IMR-90 (cell line): ENCODE measurements around the gene KLC4.

Source experiments
- BHLHE40 ChIP-seq: fragments of 150-350 bp; IDR thresholded peaks from 2 replicates; pipeline ENCODE4 v1.6.1; 2016; ENCODE audit warnings: mild to moderate bottlenecking, low read depth, low read length
- CEBPB ChIP-seq: IDR thresholded peaks from 2 replicates; pipeline ENCODE4 v1.6.1; 2012; ENCODE audit warnings: low read depth, low read length, improper control_type of control experiment
- FOS ChIP-seq: fragments of 150-350 bp; IDR thresholded peaks from 2 replicates; pipeline ENCODE4 v1.6.1; 2016; ENCODE audit warnings: low read depth, low read length
- MAFK ChIP-seq: IDR thresholded peaks from 2 replicates; pipeline ENCODE4 v1.6.1; 2012; ENCODE audit warnings: low read depth, low read length, improper control_type of control experiment
- MXI1 ChIP-seq: IDR thresholded peaks from 2 replicates; pipeline ENCODE4 v1.6.1; 2012; ENCODE audit warnings: low read depth, mild to moderate bottlenecking, low read length, moderate library complexity, borderline replicate concordance
- NFE2L2 ChIP-seq: fragments of 150-350 bp; IDR thresholded peaks from 2 replicates; pipeline ENCODE4 v1.6.1; 2016; ENCODE audit warnings: low read depth, mild to moderate bottlenecking, low read length
- POLR2A ChIP-seq: IDR thresholded peaks from 2 replicates; pipeline ENCODE4 v1.6.1; 2012; ENCODE audit warnings: mild to moderate bottlenecking, low read depth, low read length
- RAD21 ChIP-seq: IDR thresholded peaks from 2 replicates; pipeline ENCODE4 v1.6.1; 2012; ENCODE audit warnings: low read length, improper control_type of control experiment
- RCOR1 ChIP-seq: IDR thresholded peaks from 2 replicates; pipeline ENCODE4 v1.6.1; 2012; ENCODE audit warnings: mild to moderate bottlenecking, low read length, improper control_type of control experiment; ENCODE audit not compliant: insufficient replicate concordance
- RFX5 ChIP-seq: IDR thresholded peaks from 2 replicates; pipeline ENCODE4 v1.8.0; 2012; ENCODE audit warnings: low read depth, mild to moderate bottlenecking, low read length, moderate library complexity
- SMC3 ChIP-seq: fragments of 150-350 bp; IDR thresholded peaks from 2 replicates; pipeline ENCODE4 v1.6.1; 2016; ENCODE audit warnings: low read depth, mild to moderate bottlenecking, antibody characterized with exemption, low read length, moderate library complexity
- TF ChIP-seq, protein P1 (sequence below): conservative IDR thresholded peaks from 2 replicates; pipeline ENCODE4 v1.5.1; 2012; ENCODE audit warnings: mild to moderate bottlenecking, low read depth, low read length, improper control_type of control experiment
- TF ChIP-seq, protein P2 (sequence below): fragments of 150-350 bp; IDR thresholded peaks from 2 replicates; pipeline ENCODE4 v1.6.1; 2017; ENCODE audit warnings: mild to moderate bottlenecking, antibody characterized with exemption, low read length, low read depth
- TF ChIP-seq, protein P3 (sequence below): fragments of 150-350 bp; IDR thresholded peaks from 2 replicates; pipeline ENCODE4 v1.6.1; 2016; ENCODE audit warnings: low read depth, mild to moderate bottlenecking, low read length, moderate library complexity, borderline replicate concordance

DNA sequence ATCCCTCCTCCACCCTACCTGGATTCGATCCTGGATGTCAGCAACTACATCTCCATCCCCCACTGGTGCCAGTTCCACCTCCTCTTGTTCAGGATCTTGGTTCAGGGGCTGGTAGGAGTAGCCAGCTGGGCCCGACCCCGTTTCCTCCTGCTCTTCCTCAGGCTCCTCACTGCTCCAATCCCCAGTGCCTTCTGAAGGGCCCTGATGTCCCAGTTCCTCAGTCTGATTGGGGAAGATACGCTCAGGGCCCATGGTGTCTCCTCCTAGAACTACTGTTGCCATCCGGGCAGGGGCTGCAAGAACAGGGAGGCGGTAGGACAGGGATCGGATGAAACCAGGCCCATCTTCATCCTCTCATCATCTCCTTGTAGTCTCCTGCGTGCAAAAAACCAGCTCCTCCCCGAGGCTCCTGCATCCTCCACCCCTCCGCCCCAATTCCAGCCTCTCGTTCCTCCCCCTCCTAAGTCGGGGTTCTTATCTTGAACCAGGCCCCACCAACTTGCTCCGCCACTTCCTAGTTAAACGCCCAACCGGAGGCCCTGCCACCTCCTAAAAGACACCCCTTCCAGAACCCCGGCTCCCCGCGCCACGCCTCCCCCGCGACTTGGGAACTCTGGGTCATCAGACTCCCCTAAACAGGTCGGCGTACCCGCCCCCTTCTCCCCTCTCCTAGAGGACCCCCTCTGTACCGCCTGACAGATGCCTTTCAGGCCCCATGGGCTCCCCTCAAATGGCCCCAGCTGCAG, 46.2 kb upstream of the KLC4 start:
- TF ChIP-seq, protein P1, sequence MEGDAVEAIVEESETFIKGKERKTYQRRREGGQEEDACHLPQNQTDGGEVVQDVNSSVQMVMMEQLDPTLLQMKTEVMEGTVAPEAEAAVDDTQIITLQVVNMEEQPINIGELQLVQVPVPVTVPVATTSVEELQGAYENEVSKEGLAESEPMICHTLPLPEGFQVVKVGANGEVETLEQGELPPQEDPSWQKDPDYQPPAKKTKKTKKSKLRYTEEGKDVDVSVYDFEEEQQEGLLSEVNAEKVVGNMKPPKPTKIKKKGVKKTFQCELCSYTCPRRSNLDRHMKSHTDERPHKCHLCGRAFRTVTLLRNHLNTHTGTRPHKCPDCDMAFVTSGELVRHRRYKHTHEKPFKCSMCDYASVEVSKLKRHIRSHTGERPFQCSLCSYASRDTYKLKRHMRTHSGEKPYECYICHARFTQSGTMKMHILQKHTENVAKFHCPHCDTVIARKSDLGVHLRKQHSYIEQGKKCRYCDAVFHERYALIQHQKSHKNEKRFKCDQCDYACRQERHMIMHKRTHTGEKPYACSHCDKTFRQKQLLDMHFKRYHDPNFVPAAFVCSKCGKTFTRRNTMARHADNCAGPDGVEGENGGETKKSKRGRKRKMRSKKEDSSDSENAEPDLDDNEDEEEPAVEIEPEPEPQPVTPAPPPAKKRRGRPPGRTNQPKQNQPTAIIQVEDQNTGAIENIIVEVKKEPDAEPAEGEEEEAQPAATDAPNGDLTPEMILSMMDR = no peak
- TF ChIP-seq MAFK (no peak), RAD21 (no peak), FOS (no peak), BHLHE40 (no peak), SMC3 (no peak), POLR2A (no peak), RFX5 (no peak), CEBPB (no peak), RCOR1 (no peak), NFE2L2 (no peak), MXI1 (no peak)
- TF ChIP-seq, protein P2, sequence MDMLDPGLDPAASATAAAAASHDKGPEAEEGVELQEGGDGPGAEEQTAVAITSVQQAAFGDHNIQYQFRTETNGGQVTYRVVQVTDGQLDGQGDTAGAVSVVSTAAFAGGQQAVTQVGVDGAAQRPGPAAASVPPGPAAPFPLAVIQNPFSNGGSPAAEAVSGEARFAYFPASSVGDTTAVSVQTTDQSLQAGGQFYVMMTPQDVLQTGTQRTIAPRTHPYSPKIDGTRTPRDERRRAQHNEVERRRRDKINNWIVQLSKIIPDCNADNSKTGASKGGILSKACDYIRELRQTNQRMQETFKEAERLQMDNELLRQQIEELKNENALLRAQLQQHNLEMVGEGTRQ = no peak
- TF ChIP-seq, protein P3, sequence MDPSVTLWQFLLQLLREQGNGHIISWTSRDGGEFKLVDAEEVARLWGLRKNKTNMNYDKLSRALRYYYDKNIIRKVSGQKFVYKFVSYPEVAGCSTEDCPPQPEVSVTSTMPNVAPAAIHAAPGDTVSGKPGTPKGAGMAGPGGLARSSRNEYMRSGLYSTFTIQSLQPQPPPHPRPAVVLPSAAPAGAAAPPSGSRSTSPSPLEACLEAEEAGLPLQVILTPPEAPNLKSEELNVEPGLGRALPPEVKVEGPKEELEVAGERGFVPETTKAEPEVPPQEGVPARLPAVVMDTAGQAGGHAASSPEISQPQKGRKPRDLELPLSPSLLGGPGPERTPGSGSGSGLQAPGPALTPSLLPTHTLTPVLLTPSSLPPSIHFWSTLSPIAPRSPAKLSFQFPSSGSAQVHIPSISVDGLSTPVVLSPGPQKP = no peak
